ENCODE results near the gene XAB2. TPM values are rescaled to one million over a fixed set of nuclear protein-coding genes. Genes with fewer than 3 reads are reported as not detected.

Gene XAB2
- total RNA-seq, 1 donor from 2014 or later: 42.3 TPM

DNA sequence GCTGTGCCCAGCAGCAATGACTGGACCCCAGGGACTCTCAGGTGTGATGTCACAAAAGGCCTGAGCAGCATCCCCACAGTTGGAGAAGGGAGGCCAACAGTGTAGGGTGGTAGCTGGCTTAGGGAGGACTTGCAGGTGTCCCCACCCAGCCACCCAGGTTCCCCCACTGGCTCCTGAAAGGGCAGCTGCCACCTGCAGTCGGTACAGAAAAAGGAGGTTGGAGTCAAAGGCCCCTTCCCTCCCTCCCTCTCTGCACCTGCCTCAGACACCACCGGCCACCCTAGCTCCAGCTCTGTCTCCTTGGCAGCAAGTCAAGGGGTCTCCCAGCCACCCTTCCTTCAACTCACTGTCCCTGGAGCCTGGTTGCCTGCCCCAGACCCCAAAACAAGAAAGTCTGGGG lies 4.4 kb upstream of the XAB2 start, which contains the start of gene PCP2:
Gene PCP2, minus strand, starts transcription at position 22 of the 400 bp plus-strand sequence. CDS start 262 bp downstream, outside the sequence.
- no peak for DNase-seq
- Histone ChIP-seq H3K27me3 (peaks cover 5% of the 10 kb centered on the region), H3K27ac (no peak within 1 kb of the TSS), H3K4me1 (peaks cover 18% of the 10 kb centered on the region), H3K4me3 (no peak within 1 kb of the TSS), H3K9me3 (no peaks in the 10 kb centered on the region), H3K36me3 (peaks cover 7% of the 10 kb centered on the region)
- no peak for ATAC-seq
- TF ChIP-seq CTCF (IDR thresholded peaks at IDR 0.05): no peak
- intact Hi-C loops (cut with DNase I): no loop called here

GRCh38 chr19:7632340-7633203 lies 3.2 kb upstream of the XAB2 start:
- no peak overlapping the region for H3K4me3 ChIP-seq
- H3K9me3 ChIP-seq: no peaks in the 10 kb centered on the region
- no peak for ATAC-seq
- no peaks in the 10 kb centered on the region for H3K27me3 ChIP-seq
- intact Hi-C loops (cut with DNase I): no loop called here
- TF ChIP-seq CTCF (IDR thresholded peaks at IDR 0.05): no peak
- no peak overlapping the region for H3K27ac ChIP-seq
- DNase-seq: no peak
- peaks cover 7% of the 10 kb centered on the region for H3K36me3 ChIP-seq
- H3K4me1 ChIP-seq: peaks cover 18% of the 10 kb centered on the region

DNA sequence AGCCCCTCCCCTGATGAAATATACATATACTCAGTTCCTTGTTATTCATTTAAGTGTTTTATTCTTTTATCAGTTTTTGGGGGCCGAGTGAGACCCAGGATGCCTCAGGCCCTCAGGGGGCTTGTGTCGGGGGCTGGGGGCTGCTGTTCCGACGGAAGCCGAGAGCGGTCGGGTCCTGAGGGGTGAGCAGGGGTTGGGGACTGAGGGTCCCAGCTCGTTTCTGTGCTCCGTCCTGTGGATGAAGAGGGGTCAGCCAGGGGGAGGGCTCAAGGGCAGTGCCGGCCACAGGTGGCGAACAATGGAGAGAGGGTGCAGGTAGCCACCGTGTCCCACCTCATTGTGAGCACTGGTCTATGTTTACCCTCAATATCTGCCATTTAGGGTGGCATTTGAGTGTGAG lies 2.2 kb upstream of the XAB2 start:
- ATAC-seq: no peak
- intact Hi-C loops (cut with DNase I): no loop called here
- peaks cover 18% of the 10 kb centered on the region for H3K4me1 ChIP-seq
- H3K36me3 ChIP-seq: peaks cover 14% of the 10 kb centered on the region
- DNase-seq: no peak
- no peaks in the 10 kb centered on the region for H3K27me3 ChIP-seq
- no peaks in the 10 kb centered on the region for H3K9me3 ChIP-seq
- H3K27ac ChIP-seq: no peak overlapping the region
- H3K4me3 ChIP-seq: no peak overlapping the region
- no peak for TF ChIP-seq CTCF (IDR thresholded peaks at IDR 0.05)

GRCh38 chr19:7628589-7629311 lies 595 bp downstream of the XAB2 start:
- no peak for TF ChIP-seq CTCF (IDR thresholded peaks at IDR 0.05)
- DNase-seq: no peak
- ATAC-seq: no peak
- peaks cover 18% of the 10 kb centered on the region for H3K4me1 ChIP-seq
- H3K9me3 ChIP-seq: no peaks in the 10 kb centered on the region
- peak overlapping the region; percentile 82 for H3K4me3 ChIP-seq
- intact Hi-C loops (cut with DNase I): no loop called here
- H3K36me3 ChIP-seq: peaks cover 39% of the 10 kb centered on the region
- no peaks in the 10 kb centered on the region for H3K27me3 ChIP-seq
- peak overlapping the region; percentile 82 for H3K27ac ChIP-seq

GRCh38 chr19:7627166-7627565 lies 2.2 kb downstream of the XAB2 start:
- Histone ChIP-seq H3K9me3 (no peaks in the 10 kb centered on the region), H3K4me3 (no peak overlapping the region), H3K27ac (no peak overlapping the region), H3K27me3 (no peaks in the 10 kb centered on the region), H3K36me3 (peaks cover 52% of the 10 kb centered on the region), H3K4me1 (peaks cover 18% of the 10 kb centered on the region)
- ATAC-seq (no peak), DNase-seq (no peak)
- TF ChIP-seq CTCF (IDR thresholded peaks at IDR 0.05): no peak
- intact Hi-C loops (cut with DNase I): no loop called here

All from upper lobe of right lung (tissue), 1 donor.